Measurements from ENCODE around the gene DHRS1. TPM values are rescaled to one million over a fixed set of nuclear protein-coding genes. Genes with fewer than 3 reads are reported as not detected.

DHRS1 gene
- total RNA-seq, 1 donor from 2014 or later, result 32.5 TPM

DNA sequence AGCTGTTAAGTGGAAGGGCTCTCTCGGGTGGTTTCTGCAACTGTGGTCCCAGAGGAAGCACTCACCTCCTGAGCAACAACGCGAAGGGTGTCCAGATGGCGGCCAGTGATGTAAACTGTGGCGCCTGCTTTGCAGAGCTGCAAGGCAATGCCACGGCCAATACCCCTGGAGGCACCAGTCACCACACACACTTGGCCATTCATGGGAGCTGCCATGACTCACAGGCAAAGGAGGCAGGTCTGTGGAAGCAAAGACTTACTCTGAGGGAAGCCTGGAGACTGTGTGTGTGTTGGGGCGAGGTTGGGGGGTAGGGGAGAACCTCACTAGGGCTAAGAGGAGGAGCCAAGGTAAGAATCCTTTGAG, 707 bp downstream of the DHRS1 start:
- Mint-ChIP-seq H3K4me1 (peaks cover 51% of the 10 kb centered on the region), H3K27ac (peak overlapping the region; percentile 94), H3K9me3 (no peaks in the 10 kb centered on the region), H3K36me3 (ENCODE audit: low read depth) (peaks cover 57% of the 10 kb centered on the region), H3K27me3 (no peaks in the 10 kb centered on the region), H3K4me3 (peak overlapping the region; percentile 95)
- POLR2A ChIA-PET, result interaction anchor here (1.0 to 8.2 kb wide), 11 partner anchors 9 to 138 kb away, joined by 4 to 242 read pairs (median 17); partner anchors contain the start of genes CBLN3, CHMP4A, CIDEB and IRF9
- TF ChIP-seq, protein P1, sequence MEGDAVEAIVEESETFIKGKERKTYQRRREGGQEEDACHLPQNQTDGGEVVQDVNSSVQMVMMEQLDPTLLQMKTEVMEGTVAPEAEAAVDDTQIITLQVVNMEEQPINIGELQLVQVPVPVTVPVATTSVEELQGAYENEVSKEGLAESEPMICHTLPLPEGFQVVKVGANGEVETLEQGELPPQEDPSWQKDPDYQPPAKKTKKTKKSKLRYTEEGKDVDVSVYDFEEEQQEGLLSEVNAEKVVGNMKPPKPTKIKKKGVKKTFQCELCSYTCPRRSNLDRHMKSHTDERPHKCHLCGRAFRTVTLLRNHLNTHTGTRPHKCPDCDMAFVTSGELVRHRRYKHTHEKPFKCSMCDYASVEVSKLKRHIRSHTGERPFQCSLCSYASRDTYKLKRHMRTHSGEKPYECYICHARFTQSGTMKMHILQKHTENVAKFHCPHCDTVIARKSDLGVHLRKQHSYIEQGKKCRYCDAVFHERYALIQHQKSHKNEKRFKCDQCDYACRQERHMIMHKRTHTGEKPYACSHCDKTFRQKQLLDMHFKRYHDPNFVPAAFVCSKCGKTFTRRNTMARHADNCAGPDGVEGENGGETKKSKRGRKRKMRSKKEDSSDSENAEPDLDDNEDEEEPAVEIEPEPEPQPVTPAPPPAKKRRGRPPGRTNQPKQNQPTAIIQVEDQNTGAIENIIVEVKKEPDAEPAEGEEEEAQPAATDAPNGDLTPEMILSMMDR (IDR thresholded peaks at IDR 0.05), result no peak
- intact Hi-C loops (cut with micrococcal nuclease), result loop anchor here (1.0 to 5.0 kb wide), 7 partner anchors 9 to 285 kb away; partner anchors contain the start of genes CARMIL3, EMC9, GMPR2 and NEDD8
- CTCF ChIA-PET, result interaction anchor here (0.6 to 7.1 kb wide), 8 partner anchors 9 to 131 kb away, joined by 3 to 139 read pairs (median 5); partner anchors contain the start of genes CIDEB, KHNYN, LTB4R and LTB4R2
- DNase-seq, result no peak
- no peak for ATAC-seq (ENCODE audit: low read depth)

DNA sequence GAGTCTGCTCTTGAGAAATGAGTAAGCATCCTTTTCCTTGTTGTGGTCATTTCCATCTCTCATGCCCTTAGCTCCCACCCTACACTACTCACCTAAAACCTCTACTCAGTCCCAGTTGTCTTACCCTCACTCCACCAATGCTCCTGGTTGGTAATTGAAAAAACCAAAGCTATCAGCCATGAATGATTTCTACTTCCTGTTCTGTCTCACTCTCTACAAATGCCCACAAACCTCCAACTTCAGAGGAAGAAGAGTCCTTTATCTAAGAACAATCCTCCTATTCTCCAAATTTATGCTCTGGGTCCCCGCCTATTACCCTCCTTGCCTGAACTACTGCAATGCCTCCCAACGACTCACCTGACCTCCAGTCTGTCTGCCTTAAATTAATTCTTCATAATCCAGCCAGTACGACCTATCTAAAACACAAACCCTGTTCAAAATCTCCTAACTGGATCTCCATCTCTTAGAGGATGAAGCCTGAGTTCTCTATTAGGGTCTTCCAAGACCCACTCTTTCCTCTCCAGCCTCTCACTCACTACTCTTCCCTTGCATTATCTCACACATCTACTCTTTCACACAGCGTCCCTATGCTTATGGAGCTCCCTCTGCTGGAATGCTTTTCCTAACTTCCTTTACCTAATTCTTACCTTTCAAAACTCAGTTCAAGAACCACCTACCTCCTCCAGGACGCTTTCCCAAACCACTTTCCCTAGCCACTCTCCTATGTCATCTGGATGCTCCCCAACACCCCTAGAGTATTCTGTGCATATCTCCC, 2.2 kb downstream of the DHRS1 start:
- DNase-seq, result no peak
- H3K36me3 Mint-ChIP-seq (ENCODE audit: low read depth), result peaks cover 50% of the 10 kb centered on the region
- ChIA-PET CTCF (interaction anchor here (0.6 to 7.1 kb wide), 23 partner anchors 12 to 666 kb away, joined by 3 to 139 read pairs (median 5); partner anchors contain the start of genes CHMP4A, CIDEB, DCAF11 and IPO4), POLR2A (interaction anchor here (0.6 to 8.2 kb wide), 17 partner anchors 11 to 204 kb away, joined by 3 to 242 read pairs (median 6); partner anchors contain the start of genes CHMP4A, CIDEB, DCAF11 and GMPR2)
- ATAC-seq (ENCODE audit: low read depth), result peak; percentile 8
- peak overlapping the region; percentile 9 for H3K4me3 Mint-ChIP-seq
- TF ChIP-seq, protein P1 (IDR thresholded peaks at IDR 0.05), result no peak
- H3K27me3 Mint-ChIP-seq, result no peaks in the 10 kb centered on the region
- H3K9me3 Mint-ChIP-seq, result no peaks in the 10 kb centered on the region
- peak overlapping the region; percentile 90 for H3K27ac Mint-ChIP-seq
- H3K4me1 Mint-ChIP-seq, result peaks cover 51% of the 10 kb centered on the region
- intact Hi-C loops (cut with micrococcal nuclease), result loop anchor here (1.0 to 5.0 kb wide), 5 partner anchors 35 to 239 kb away; partner anchors contain the start of genes DCAF11, IPO4, MDP1 and NRL

DNA sequence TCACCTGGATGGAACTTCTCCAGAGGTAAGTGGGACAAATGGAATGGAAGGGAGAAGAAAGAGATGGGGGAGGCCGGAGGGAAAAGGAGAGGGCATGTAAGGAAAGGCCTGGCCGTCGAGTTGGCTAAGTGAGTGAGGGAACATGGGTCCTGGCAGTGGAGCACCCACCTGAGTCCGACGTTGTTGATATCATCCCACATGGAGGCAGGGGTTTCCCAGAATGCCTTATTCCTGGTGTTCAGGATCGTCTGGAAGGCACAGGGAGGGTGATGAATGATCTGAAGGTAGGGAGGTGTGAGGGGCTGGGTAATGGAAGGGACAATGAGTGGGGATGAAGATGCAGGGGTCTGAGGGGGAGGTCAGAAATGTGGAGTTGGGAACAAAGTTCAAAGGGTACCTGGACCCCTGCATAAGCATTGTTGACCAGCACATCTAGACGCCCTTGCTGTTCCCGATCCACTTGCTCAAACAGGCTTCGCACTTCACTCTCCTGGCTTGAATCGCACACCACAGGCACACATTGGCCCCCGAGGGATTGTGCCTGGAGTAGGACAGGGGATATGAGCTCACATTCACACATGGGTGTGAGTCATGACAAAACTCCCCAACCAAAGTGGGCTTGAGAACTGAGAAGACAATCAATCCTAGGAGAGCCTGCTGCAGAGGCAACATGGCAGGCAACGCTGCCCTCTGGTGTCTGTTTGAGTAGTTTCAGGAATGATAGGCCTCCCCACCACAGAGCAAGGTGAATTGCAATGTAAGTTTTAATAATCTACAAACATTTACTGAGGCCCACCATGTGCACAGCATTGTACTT, 3.0 kb downstream of the DHRS1 start:
- peaks cover 47% of the 10 kb centered on the region for H3K4me1 Mint-ChIP-seq
- ChIA-PET CTCF (interaction anchor here (0.6 to 7.1 kb wide), 24 partner anchors 12 to 665 kb away, joined by 3 to 139 read pairs (median 5); partner anchors contain the start of genes CHMP4A, CIDEB, IPO4 and IRF9), POLR2A (interaction anchor here (0.6 to 8.2 kb wide), 16 partner anchors 14 to 202 kb away, joined by 3 to 242 read pairs (median 6); partner anchors contain the start of genes CHMP4A, GMPR2, IPO4 and IRF9)
- peaks cover 49% of the 10 kb centered on the region for H3K36me3 Mint-ChIP-seq (ENCODE audit: low read depth)
- no peaks in the 10 kb centered on the region for H3K27me3 Mint-ChIP-seq
- H3K9me3 Mint-ChIP-seq, result no peaks in the 10 kb centered on the region
- peak overlapping the region; percentile 90 for H3K27ac Mint-ChIP-seq
- intact Hi-C loops (cut with micrococcal nuclease), result loop anchor here (1.0 to 5.0 kb wide), 10 partner anchors 17 to 238 kb away; partner anchors contain the start of genes DCAF11, IPO4, IRF9 and MDP1
- H3K4me3 Mint-ChIP-seq, result peak overlapping the region; percentile 57
- DNase-seq, result peak; percentile 50
- TF ChIP-seq, protein P1 (IDR thresholded peaks at IDR 0.05), result peak; percentile 41
- peak; percentile 73 for ATAC-seq (ENCODE audit: low read depth)

DNA sequence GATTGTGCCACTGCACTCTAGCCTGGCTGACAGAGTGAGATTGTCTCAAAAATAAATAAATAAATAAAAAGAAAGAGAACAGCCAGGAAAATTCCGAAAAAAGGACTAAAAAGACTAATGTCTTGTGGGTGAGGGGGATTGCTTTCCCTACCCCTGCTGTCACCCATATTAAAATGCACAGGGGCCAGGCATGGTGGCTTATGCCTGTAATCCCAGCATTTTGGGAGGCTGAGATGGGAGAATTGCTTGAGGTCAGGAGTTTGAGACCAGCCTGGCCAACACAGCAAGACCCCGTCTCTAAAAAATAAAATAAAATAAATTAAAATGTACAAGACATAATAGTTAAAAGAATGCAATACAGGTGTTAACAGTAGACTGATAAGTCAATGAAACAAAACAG, 6.1 kb downstream of the DHRS1 start:
- no peaks in the 10 kb centered on the region for H3K27me3 Mint-ChIP-seq
- H3K36me3 Mint-ChIP-seq (ENCODE audit: low read depth), result peaks cover 61% of the 10 kb centered on the region
- ChIA-PET CTCF (interaction anchor here (0.7 kb wide), 1 partner anchor 703 kb away, joined by 3 read pairs; no protein-coding TSS in a partner anchor), POLR2A (interaction anchor here (0.6 to 5.8 kb wide), 3 partner anchors 14 to 51 kb away, joined by 3 to 61 read pairs (median 20); partner anchors contain the start of genes RABGGTA and TINF2)
- intact Hi-C loops (cut with micrococcal nuclease), result no loop called here
- H3K27ac Mint-ChIP-seq, result no peak overlapping the region
- no peaks in the 10 kb centered on the region for H3K9me3 Mint-ChIP-seq
- no peak for DNase-seq
- no peak overlapping the region for H3K4me3 Mint-ChIP-seq
- H3K4me1 Mint-ChIP-seq, result peaks cover 41% of the 10 kb centered on the region
- TF ChIP-seq, protein P1 (IDR thresholded peaks at IDR 0.05), result no peak
- no peak for ATAC-seq (ENCODE audit: low read depth)

Data from activated B cell treated with CpG ODN at 0.5 μM for 24 hours (primary cell).